HG03060 (cell line): ENCODE measurements around the gene KCNB1.

Experiments
- ATAC-seq: cut with Tn5 transposase; IDR thresholded peaks from one replicate; pipeline ENCODE4 v1.9.1; 2021; ENCODE audit warnings: low read depth, moderate number of reproducible peaks; ENCODE audit not compliant: unreplicated experiment

KCNB1 gene

GRCh38 chr20:49503176-49503575 lies 20.7 kb upstream of the KCNB1 start:
- no peak for ATAC-seq

- ATAC-seq, result no peak
These were observed 19.4 kb upstream of the KCNB1 start for GRCh38 chr20:49501917-49502316.

GRCh38 chr20:49497398-49497669 lies 14.9 kb upstream of the KCNB1 start:
- no peak for ATAC-seq

- ATAC-seq, result no peak
These were observed 14.3 kb upstream of the KCNB1 start for GRCh38 chr20:49496553-49497397.

GRCh38 chr20:49496043-49496442 lies 13.6 kb upstream of the KCNB1 start:
- ATAC-seq, result no peak

- ATAC-seq, result no peak
These were observed 8.2 kb upstream of the KCNB1 start for GRCh38 chr20:49490689-49491088.

GRCh38 chr20:49489688-49490087 lies 7.2 kb upstream of the KCNB1 start:
- no peak for ATAC-seq

GRCh38 chr20:49486064-49486463 lies 3.6 kb upstream of the KCNB1 start:
- ATAC-seq, result no peak

GRCh38 chr20:49485563-49485962 lies 3.1 kb upstream of the KCNB1 start:
- no peak for ATAC-seq

GRCh38 chr20:49484180-49485140 lies 2.0 kb upstream of the KCNB1 start:
- no peak for ATAC-seq

GRCh38 chr20:49483696-49484123 lies 1.2 kb upstream of the KCNB1 start:
- ATAC-seq, result no peak

- no peak for ATAC-seq
These were observed 689 bp upstream of the KCNB1 start for GRCh38 chr20:49483018-49483695.

- no peak for ATAC-seq
These were observed 295 bp downstream of the KCNB1 start for GRCh38 chr20:49482173-49482572.

GRCh38 chr20:49481116-49481515 lies 1.4 kb downstream of the KCNB1 start:
- no peak for ATAC-seq

GRCh38 chr20:49480236-49480635 lies 2.2 kb downstream of the KCNB1 start:
- ATAC-seq, result no peak

GRCh38 chr20:49479785-49480184 lies 2.7 kb downstream of the KCNB1 start:
- no peak for ATAC-seq

- no peak for ATAC-seq
These were observed 3.4 kb downstream of the KCNB1 start for GRCh38 chr20:49478754-49479689.

- ATAC-seq, result no peak
These were observed 4.2 kb downstream of the KCNB1 start for GRCh38 chr20:49478266-49478665.

GRCh38 chr20:49477200-49477599 lies 5.3 kb downstream of the KCNB1 start:
- no peak for ATAC-seq

- ATAC-seq, result no peak
These were observed 6.5 kb downstream of the KCNB1 start for GRCh38 chr20:49476016-49476355.
